ENCODE measurements around the gene SLC25A48.
"Not testable (repeated sequence)": the region's sequence is repeated elsewhere in the genome, so short reads cannot be mapped to it uniquely, and the experiment has no call there.

SLC25A48 gene

GRCh38 chr5:135829681-135830383 is 4.6 kb upstream of the SLC25A48 start:
- DNase-seq, result no peak

- DNase-seq, result no peak
Observed at GRCh38 chr5:135830384-135830700, 4.1 kb upstream of the SLC25A48 start.

GRCh38 chr5:135830876-135831275 is 3.6 kb upstream of the SLC25A48 start:
- no peak for DNase-seq

- DNase-seq, result no peak
Observed at GRCh38 chr5:135831439-135831838, 3.0 kb upstream of the SLC25A48 start.

- no peak for DNase-seq
Observed at GRCh38 chr5:135831851-135832555, 2.5 kb upstream of the SLC25A48 start.

GRCh38 chr5:135832941-135833920 is 1.2 kb upstream of the SLC25A48 start:
- no peak for DNase-seq

- DNase-seq, result no peak
Observed at GRCh38 chr5:135833961-135834638, 363 bp upstream of the SLC25A48 start.

GRCh38 chr5:135835766-135836165 is 1.3 kb downstream of the SLC25A48 start:
- no peak for DNase-seq

- DNase-seq, result not testable (repeated sequence)
Observed at GRCh38 chr5:135838395-135838794, 3.9 kb downstream of the SLC25A48 start.

- no peak for DNase-seq
Observed at GRCh38 chr5:135839566-135839965, 5.1 kb downstream of the SLC25A48 start.

- DNase-seq, result no peak
Observed at GRCh38 chr5:135840959-135841358, 6.5 kb downstream of the SLC25A48 start.

GRCh38 chr5:135842737-135843136 is 8.3 kb downstream of the SLC25A48 start:
- no peak for DNase-seq

GRCh38 chr5:135843571-135844337 is 9.3 kb downstream of the SLC25A48 start:
- DNase-seq, result no peak

- no peak for DNase-seq
Observed at GRCh38 chr5:135846311-135846710, 11.8 kb downstream of the SLC25A48 start.

GRCh38 chr5:135847976-135848375 is 13.5 kb downstream of the SLC25A48 start:
- no peak for DNase-seq

- no peak for DNase-seq
Observed at GRCh38 chr5:135850231-135850630, 15.8 kb downstream of the SLC25A48 start.

GRCh38 chr5:135850671-135851070 is 16.2 kb downstream of the SLC25A48 start:
- no peak for DNase-seq

- DNase-seq, result no peak
Observed at GRCh38 chr5:135851186-135851914, 16.9 kb downstream of the SLC25A48 start.

- DNase-seq, result no peak
Observed at GRCh38 chr5:135851915-135852845, 17.7 kb downstream of the SLC25A48 start.

Data from T-helper 9 cell (primary cell).